NCI-H2227 (cell line): ENCODE measurements around the gene POU3F3.

Experiments used
- DNase-seq: peaks from one replicate; lab custom pipeline; 2025; ENCODE audit not compliant: unreplicated experiment; lab: John Stamatoyannopoulos, UW

The POU3F3 gene

DNA sequence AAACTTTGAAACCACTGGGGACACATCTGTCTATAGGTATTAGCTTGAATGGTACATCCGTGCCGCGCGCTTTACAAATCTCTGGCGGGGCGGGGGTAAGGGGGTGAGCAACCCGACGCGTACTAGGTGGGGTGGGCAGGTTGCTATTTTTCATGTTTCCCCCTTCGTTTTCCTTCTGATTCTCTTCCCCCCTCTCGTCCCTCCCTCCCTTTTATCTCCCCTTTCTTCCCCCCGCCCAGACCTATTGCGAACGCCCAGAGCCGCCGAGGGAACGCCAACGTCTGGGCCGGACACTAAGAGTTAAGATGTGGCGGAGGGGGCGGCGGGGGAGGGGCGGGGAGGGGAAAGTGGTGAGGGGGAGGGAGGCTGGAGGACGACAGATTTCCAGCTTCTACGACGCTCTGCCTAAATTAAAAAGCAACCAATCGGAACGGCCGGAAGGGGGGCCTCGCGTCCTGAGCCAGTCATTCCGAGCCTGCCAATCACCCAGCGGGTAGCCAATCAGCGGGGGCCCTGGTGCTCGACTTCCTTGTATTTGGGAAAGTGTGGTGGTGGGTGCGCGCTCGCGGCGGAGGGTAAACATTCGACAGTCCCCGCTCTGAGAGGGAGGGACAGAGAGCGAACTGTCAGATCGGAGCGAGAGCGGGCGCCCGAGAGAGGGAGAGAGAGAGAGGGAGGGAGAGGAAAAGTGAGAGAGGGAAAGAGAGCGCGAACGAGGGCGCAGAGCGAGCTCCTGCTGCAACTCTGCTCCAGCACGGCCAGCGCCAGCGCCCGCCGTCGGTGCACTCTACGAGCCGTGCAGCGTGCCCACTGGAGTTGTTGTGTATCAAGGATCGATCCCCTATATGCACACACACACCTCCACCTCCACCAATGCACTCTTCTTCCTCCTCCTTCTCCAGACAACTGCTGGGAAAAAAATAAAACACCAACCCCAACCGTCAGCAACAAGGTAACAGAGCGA, at the start of gene POU3F3:
Gene POU3F3, plus strand, starts transcription at position 582 of the 964 bp plus-strand sequence. CDS start 1,396 bp downstream, outside the sequence.
- peak; percentile 40 for DNase-seq

DNA sequence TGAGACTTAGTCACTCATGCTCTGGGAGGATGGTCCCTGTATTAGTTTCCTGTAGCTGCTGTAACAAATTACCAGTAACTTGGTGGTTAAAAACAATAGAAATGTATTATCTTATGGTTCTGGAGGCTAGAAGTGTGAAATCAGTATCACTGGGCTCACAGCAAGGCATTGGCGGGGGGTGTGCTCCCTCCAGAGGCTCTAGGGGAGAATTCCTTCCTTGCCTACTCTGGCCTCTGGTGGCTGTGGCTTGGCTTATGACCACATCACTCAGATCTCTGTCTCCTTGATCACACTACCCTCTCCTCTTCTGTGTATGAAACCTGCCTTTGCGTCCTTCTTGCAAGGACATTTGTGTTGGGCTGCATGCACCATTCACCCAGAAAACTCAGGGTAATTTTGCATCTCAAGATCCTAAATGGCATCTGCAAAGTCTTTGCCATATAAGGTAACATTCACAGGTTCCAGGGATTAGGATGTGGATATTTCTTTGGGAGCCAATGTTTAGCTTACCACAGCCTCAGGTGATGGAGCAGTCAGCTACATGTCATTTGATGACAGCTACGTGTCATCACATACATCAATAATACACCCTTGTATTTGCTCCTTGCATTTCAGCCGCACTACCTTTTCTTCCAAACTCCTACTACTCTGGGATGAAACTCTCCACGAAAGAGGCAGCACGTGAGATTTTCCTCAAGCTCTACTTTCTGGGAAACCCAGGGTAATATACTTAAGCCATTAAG, 49.6 kb upstream of the POU3F3 start:
- no peak for DNase-seq

- DNase-seq, result no peak
These were observed 41.6 kb upstream of the POU3F3 start for GRCh38 chr2:104812286-104812685.

DNA sequence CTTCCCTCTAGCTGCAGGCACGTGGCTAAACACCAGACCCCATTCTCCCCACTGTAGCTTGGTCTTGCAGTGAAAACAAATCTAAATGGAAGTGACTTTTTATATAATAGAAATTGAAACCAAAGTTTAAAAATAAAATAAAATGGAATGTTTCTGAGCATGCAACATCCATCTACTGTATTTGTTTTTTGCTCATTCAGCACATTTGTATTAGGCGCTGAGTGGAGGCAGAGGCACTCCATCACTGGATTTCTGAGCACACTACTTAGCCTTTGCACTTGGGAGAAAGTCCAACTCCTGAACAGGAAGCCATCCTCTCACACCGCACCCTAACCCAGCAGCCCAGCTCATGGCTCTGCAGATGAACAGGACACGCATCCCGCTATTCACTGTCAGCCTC, 37.8 kb upstream of the POU3F3 start:
- no peak for DNase-seq

- DNase-seq, result no peak
These were observed 35.7 kb upstream of the POU3F3 start for GRCh38 chr2:104818264-104818663.

- DNase-seq, result no peak
These were observed 33.8 kb upstream of the POU3F3 start for GRCh38 chr2:104820126-104820525.

DNA sequence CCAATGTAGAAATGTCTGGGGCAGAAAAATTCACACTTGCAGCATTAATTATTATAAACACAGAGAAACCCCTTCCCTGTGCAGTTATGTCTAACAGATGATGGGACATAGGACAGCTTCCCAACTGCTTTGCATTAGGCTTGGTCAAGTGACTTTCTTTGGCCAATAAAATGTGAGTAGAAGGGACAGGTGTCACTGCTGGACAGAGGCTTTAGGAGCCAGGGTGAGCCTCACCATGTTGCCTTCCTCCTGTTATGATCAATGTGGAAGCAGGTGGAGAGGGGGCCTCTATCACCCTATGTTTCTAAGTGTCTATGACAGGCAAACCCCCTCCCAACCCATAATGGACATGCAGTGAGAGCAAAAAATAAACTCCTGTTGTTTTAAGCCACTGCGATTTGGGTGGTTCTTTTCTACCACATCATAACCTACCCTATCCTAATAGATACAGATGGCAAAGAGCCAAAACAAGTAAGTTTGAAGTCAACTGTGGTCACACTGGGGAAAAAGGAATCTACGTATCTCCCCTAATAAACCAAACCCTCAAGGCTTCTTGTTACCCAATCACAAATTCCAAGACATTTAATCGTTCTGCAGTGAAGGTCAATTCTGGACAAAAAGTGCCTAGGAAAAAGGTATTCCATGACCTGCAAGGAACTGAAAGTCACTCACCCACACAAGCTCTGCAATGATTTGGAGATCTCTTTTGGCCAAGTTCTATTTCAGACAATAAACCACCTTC, 28.6 kb upstream of the POU3F3 start:
- DNase-seq, result no peak

DNA sequence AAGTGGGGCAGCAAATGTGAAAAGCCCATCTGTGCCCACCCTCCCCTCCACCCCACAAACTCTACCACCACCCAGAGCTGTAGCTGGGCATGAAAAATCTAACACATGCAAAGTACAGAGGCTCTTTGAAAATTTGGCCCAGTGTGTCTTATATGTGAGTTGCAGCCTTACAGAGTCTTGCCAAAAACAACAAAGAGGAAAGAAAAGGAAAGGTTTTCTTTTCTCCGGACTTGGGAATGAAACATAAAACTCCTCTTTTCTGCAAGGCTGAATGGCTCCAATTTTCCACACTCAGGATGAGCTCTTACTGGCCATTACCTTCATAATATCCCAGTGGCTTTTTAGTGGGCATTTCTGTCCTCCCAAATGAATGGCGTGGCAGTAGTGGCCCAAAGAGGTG, 27.9 kb upstream of the POU3F3 start:
- DNase-seq, result no peak

- DNase-seq, result no peak
These were observed 22.2 kb upstream of the POU3F3 start for GRCh38 chr2:104831742-104832141.

- no peak for DNase-seq
These were observed 19.3 kb upstream of the POU3F3 start for GRCh38 chr2:104834431-104835153.

- DNase-seq, result no peak
These were observed 17.6 kb upstream of the POU3F3 start for GRCh38 chr2:104836265-104836664.

DNA sequence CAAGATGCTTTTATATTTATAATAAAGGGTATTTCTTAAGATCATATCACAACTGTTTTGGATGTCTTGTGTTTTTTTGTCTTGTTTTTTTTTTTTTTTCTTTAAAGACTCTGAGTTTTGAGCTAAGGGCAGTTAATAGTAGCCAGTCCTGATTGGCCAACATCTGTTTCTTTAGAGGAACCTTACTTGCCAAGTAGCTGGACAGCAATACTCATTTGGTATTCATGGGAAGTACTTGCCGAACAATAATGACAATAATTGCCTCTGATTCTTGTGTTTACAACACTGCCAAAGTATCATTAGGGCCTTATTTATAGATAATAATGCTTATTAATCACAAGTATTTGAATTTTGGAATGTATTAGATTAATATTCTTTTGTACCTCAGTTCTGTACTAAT, 17.1 kb upstream of the POU3F3 start:
- DNase-seq, result no peak

DNA sequence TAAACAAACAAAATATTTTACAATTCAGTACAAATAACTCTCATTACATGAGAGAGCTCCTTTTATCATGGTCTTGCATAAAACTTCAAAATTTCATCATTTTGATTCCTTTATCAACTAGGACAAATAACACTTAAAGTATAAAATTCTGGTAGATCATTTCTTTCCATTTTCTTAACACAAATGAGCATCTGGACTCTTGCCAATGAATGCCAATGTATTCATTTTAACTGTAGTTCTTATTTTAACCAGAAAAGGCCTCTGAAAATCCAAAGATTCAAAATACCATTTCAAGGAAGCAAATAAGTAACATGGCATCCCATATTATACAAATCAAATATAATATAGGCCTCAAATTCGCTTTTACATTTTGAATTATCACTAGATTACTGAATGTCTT, 13.8 kb upstream of the POU3F3 start:
- DNase-seq, result no peak

- DNase-seq, result no peak
These were observed 12.9 kb upstream of the POU3F3 start for GRCh38 chr2:104840893-104841585.

- no peak for DNase-seq
These were observed 12.2 kb upstream of the POU3F3 start for GRCh38 chr2:104841744-104842143.

DNA sequence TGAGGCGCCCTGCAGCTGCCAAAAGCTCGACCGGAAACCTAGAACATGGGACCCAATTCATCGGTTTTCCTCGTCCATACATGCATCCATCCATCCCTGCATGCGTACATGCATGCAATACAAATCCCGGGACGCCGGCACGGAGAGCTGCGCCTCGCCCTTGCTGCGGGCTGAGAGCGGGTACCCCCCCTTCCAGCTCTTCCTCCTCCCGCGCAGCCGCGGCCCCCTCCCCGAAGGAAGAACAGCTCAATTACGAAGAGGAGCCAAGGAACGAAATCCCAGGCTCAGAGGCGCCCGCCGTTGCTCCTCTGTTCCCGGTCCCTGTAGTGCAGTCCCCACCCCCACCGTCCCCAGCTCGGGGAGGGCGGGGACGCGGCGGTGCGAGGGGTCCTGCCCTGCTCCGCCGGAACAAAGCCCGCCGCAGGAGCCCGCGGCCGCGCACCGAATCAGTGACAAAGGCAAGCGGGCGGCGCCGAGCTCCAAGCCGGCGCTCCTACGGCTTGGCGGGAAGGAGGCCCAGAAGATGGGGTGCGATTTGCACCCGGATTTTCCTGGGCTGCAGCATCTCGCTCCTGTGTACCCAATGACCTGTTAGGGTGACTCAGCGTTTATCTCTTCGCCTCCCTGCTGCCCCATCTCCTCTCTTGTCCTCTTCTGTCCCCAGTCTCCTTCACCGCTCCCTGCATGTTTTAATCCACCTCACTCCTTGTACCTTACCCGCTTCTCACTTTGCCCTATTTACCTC, 8.9 kb upstream of the POU3F3 start:
- peak; percentile 23 for DNase-seq

- DNase-seq, result no peak
These were observed 8.4 kb upstream of the POU3F3 start for GRCh38 chr2:104845552-104845931.

- no peak for DNase-seq
These were observed 7.7 kb upstream of the POU3F3 start for GRCh38 chr2:104845946-104846785.
